ENCODE data around the gene PTGES3L. TPM values are rescaled to one million over a fixed set of nuclear protein-coding genes. Genes with fewer than 3 reads are reported as not detected.

Gene PTGES3L
- total and polyA plus RNA-seq, 2 of the 13 experiments (the other 11 are each of a cell fraction or from before 2014, with no cell fraction given), result 1.2 to 2.9 TPM

DNA sequence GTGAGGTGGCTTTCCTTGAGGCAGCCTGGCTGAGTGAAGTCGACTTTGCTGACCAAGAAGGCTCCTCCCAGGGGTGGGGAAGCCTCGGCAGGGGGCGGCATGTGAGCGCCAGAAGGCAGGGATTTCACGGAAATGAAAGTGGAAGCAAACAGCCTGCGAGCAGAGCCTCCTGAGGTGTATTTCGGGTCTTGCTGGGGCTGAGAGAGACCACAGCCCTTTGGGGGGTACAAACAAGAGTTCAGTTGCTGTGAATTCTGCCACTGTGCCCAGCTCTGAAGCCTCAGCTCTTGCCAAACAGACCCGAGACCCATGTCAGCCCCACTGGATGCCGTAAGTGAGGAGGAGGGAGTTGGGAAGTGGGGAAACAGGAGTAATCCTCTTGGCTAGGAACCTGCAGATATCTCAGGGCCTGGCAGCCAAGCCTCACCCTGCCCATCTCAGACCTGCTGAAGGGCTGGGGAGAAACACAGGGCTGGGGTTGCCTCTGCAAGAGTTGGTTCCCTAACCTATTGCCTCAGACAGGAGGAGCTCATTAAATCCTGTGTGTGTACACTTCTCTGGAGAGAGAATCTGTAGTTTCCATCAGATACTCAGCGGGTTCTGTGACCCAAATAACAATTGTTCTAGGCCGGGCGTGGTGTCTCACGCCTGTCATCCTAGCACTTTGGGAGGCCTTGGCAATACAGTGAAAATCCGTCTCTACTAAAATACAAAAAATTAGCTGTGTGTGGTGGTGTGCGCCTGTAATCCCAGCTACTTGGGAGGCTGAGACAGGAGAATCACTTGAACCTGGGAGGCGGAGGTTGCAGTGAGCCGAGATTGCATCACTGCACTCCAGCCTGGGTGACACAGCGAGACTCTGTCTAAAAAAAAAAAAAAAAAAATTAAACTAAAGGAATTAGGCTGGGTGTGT lies 27.0 kb upstream of the PTGES3L start, which contains the start of gene IFI35 (continued):
- TF ChIP-seq, protein P1, sequence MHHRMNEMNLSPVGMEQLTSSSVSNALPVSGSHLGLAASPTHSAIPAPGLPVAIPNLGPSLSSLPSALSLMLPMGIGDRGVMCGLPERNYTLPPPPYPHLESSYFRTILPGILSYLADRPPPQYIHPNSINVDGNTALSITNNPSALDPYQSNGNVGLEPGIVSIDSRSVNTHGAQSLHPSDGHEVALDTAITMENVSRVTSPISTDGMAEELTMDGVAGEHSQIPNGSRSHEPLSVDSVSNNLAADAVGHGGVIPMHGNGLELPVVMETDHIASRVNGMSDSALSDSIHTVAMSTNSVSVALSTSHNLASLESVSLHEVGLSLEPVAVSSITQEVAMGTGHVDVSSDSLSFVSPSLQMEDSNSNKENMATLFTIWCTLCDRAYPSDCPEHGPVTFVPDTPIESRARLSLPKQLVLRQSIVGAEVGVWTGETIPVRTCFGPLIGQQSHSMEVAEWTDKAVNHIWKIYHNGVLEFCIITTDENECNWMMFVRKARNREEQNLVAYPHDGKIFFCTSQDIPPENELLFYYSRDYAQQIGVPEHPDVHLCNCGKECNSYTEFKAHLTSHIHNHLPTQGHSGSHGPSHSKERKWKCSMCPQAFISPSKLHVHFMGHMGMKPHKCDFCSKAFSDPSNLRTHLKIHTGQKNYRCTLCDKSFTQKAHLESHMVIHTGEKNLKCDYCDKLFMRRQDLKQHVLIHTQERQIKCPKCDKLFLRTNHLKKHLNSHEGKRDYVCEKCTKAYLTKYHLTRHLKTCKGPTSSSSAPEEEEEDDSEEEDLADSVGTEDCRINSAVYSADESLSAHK (CRISPR knock-in tag; IDR thresholded peaks at IDR 0.05; ENCODE audit: borderline replicate concordance), result no peak
- TF ChIP-seq, protein P2, sequence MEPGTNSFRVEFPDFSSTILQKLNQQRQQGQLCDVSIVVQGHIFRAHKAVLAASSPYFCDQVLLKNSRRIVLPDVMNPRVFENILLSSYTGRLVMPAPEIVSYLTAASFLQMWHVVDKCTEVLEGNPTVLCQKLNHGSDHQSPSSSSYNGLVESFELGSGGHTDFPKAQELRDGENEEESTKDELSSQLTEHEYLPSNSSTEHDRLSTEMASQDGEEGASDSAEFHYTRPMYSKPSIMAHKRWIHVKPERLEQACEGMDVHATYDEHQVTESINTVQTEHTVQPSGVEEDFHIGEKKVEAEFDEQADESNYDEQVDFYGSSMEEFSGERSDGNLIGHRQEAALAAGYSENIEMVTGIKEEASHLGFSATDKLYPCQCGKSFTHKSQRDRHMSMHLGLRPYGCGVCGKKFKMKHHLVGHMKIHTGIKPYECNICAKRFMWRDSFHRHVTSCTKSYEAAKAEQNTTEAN (CRISPR knock-in tag; conservative IDR thresholded peaks at IDR 0.05), result no peak
- no peak for TF ChIP-seq SP1 (IDR thresholded peaks at IDR 0.05)
- no peak for TF ChIP-seq SP1 (CRISPR knock-in tag; IDR thresholded peaks at IDR 0.05)
- no peak for TF ChIP-seq ZNF572 (CRISPR knock-in tag; IDR thresholded peaks at IDR 0.05)
- TF ChIP-seq BRD4 (CRISPR knock-in tag; IDR thresholded peaks at IDR 0.05), result no peak
- TF ChIP-seq GABPB1 (CRISPR knock-in tag; IDR thresholded peaks at IDR 0.05), result 0 out of 2 replicates have a peak, but pooled peaks have one; percentile 22
- 0 out of 2 replicates have a peak, but pooled peaks have one; percentile 25 for TF ChIP-seq ZNF788 (CRISPR knock-in tag; IDR thresholded peaks at IDR 0.05; ENCODE audit: borderline replicate concordance)
- peak; percentile 64; the same call in 1 of the 2 replicates for TF ChIP-seq KDM1A (CRISPR knock-in tag; IDR thresholded peaks at IDR 0.05)
- TF ChIP-seq, protein P3, sequence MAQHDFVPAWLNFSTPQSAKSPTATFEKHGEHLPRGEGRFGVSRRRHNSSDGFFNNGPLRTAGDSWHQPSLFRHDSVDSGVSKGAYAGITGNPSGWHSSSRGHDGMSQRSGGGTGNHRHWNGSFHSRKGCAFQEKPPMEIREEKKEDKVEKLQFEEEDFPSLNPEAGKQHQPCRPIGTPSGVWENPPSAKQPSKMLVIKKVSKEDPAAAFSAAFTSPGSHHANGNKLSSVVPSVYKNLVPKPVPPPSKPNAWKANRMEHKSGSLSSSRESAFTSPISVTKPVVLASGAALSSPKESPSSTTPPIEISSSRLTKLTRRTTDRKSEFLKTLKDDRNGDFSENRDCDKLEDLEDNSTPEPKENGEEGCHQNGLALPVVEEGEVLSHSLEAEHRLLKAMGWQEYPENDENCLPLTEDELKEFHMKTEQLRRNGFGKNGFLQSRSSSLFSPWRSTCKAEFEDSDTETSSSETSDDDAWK (CRISPR knock-in tag; IDR thresholded peaks at IDR 0.05), result no peak
- TF ChIP-seq, protein P4, sequence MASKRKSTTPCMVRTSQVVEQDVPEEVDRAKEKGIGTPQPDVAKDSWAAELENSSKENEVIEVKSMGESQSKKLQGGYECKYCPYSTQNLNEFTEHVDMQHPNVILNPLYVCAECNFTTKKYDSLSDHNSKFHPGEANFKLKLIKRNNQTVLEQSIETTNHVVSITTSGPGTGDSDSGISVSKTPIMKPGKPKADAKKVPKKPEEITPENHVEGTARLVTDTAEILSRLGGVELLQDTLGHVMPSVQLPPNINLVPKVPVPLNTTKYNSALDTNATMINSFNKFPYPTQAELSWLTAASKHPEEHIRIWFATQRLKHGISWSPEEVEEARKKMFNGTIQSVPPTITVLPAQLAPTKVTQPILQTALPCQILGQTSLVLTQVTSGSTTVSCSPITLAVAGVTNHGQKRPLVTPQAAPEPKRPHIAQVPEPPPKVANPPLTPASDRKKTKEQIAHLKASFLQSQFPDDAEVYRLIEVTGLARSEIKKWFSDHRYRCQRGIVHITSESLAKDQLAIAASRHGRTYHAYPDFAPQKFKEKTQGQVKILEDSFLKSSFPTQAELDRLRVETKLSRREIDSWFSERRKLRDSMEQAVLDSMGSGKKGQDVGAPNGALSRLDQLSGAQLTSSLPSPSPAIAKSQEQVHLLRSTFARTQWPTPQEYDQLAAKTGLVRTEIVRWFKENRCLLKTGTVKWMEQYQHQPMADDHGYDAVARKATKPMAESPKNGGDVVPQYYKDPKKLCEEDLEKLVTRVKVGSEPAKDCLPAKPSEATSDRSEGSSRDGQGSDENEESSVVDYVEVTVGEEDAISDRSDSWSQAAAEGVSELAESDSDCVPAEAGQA (IDR thresholded peaks at IDR 0.05; ENCODE audit: low read depth), result no peak
- TF ChIP-seq, protein P4 (CRISPR knock-in tag; IDR thresholded peaks at IDR 0.05; ENCODE audit: borderline replicate concordance), result no peak
- no peak for TF ChIP-seq NBN (conservative IDR thresholded peaks at IDR 0.05)
- peak; percentile 22; the same call in 1 of the 2 replicates for TF ChIP-seq SMC3 (IDR thresholded peaks at IDR 0.05; ENCODE audit: low read length)
- no peak for TF ChIP-seq TGIF2 (CRISPR knock-in tag; IDR thresholded peaks at IDR 0.05)
- TF ChIP-seq ZNF674 (CRISPR knock-in tag; IDR thresholded peaks at IDR 0.05; ENCODE audit: low read depth), result no peak
- TF ChIP-seq CBFB (CRISPR knock-in tag; IDR thresholded peaks at IDR 0.05), result no peak
- TF ChIP-seq ZSCAN12 (CRISPR knock-in tag; IDR thresholded peaks at IDR 0.05), result no peak
- TF ChIP-seq ZNF180 (CRISPR knock-in tag; IDR thresholded peaks at IDR 0.05; ENCODE audit: borderline replicate concordance, low read depth), result no peak

Data from HepG2 (cell line).